Measurements from ENCODE around the gene DLX1.

DLX1 gene

DNA sequence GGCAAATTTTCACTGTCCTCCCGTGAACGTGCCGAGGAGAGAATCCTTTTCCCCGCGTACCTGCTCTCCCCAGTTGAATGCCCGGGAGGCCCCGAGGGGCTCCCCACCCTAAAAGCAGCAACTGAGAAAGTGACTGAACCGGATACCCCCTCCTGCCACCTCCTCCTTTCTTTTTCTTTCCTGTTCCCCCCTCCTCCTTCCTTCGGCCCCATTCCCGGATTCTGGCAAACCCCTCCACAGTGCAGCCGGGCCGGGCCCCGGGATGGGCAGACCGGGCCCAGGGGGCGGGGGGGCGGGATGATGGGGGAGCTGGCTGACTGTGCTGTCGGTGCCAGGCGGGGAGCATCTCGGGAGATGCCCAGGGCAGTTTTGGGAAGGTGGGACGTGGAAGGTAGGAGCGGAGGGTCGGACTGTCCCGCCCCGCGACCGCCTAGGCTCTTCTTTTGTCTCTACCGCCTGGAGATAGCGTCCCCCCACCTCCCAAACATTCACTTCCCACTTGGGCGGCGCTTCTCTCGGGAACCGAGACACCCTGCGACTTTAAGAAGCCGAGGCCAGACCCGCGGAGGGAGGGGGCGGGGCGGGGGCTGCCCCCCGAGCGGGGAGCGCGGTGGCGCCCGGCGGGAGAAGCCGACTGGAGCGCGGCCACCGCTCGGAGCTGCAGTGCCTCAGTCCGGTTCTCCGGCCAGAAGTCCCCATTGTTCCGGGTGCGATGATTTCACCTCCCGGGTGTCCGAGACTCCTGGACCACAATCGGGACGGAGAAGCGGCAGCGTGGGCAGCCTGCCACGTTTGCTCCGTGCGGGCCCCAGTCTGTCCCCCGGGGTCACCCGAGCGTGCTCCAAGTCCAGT lies 9.2 kb downstream of the DLX1 start:
- DNase-seq (ENCODE audit: extremely low spot score), result peak; percentile 16
- CTCF ChIA-PET, result interaction anchor here (1.3 to 2.9 kb wide), 6 partner anchors 7 to 426 kb away, joined by 3 to 10 read pairs (median 7); no protein-coding TSS in a partner anchor
- POLR2A ChIA-PET, result no interaction called here
- no peak for TF ChIP-seq CTCF (IDR thresholded peaks at IDR 0.05; ENCODE audit: control extremely low read depth, extremely low read depth, low read depth, missing control alignments)

DNA sequence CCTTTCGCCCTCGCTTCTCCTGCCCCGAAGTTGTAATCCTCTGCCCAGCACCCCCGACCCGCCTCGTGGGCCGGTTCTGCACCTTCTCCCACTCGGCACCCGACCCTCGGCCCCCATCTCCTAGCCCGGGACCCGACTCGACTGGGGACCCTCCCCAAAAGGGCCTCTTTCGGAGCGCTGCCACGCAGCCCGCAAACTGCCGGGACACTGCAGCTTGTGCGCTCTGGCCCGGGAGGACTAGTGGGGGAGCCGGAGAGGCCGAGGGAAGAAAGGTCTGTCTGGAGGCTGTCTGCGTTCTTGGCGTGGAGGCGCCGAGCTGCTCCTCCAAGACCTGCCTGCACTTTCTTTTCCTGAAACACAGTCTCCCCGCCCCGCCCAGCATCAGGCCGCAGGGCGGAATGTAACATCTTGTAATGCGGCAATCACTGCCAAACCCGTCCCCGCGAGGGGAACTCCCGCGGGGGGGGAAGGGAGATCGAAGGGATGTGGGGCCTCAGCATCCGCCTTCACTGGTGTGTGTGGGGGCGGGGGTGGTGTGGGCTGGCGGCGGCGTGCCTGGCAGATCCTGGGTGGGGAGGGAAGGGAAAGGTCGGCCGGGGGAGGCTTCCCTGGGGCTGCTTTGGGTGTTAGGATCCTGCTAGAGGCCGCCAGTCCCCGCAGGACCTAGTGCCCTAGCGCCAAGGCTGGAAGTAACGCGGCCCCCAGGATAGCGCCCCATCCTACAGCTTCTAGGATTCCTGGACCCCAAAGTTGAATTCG lies 10.0 kb downstream of the DLX1 start:
- ChIA-PET POLR2A (no interaction called here), CTCF (interaction anchor here (1.3 to 2.9 kb wide), 6 partner anchors 8 to 427 kb away, joined by 3 to 10 read pairs (median 7); no protein-coding TSS in a partner anchor)
- TF ChIP-seq CTCF (IDR thresholded peaks at IDR 0.05; ENCODE audit: control extremely low read depth, extremely low read depth, low read depth, missing control alignments), result no peak
- DNase-seq (ENCODE audit: extremely low spot score), result peak; percentile 72

DNA sequence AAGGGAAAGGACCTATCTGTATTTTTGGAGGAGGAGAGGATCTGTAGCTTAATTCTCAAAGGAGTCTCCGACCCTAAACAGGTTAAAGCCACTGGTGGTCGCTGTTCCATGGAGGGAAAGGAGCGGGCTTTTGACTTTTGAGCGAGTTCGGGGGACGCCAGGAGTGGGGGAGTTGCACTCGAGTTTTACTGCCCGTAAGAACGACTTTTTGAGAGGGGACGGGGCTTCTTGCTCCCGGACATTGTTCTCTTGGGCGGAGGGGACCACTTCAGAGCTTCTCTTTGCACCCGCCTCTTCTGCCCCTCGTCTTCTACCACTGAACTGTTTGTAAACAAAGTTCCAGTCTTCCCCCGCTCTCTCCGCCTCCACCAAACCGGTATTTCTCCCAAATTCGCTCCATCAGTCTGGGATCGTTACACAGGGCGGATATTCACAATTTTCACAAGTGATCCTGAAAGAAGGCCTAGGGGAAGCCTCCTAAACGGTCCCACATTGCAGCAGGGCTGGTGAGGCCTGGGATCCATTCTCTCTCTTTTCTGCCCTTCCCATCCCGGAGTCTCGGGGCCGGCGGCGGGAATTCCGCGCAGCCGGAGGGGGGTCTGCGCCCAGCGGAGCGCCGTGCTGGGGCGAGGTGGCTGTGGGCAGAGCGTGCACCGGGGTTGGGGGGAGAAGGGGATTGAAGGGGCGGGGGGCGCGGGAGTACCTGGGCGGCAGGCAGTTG lies 10.8 kb downstream of the DLX1 start:
- POLR2A ChIA-PET, result no interaction called here
- peak; percentile 31 for DNase-seq (ENCODE audit: extremely low spot score)
- CTCF ChIA-PET, result interaction anchor here (0.6 to 2.9 kb wide), 8 partner anchors 9 to 428 kb away, joined by 3 to 10 read pairs (median 6); partner anchors contain the start of gene DLX1
- TF ChIP-seq CTCF (IDR thresholded peaks at IDR 0.05; ENCODE audit: control extremely low read depth, extremely low read depth, low read depth, missing control alignments), result peak; percentile 41

GRCh38 chr2:172096626-172097547 lies 11.6 kb downstream of the DLX1 start:
- DNase-seq (ENCODE audit: extremely low spot score), result peak; percentile 27
- CTCF ChIA-PET, result interaction anchor here (0.6 to 2.9 kb wide), 6 partner anchors 8 to 393 kb away, joined by 3 to 10 read pairs (median 7); partner anchors contain the start of gene DLX1
- POLR2A ChIA-PET, result no interaction called here
- no peak for TF ChIP-seq CTCF (IDR thresholded peaks at IDR 0.05; ENCODE audit: control extremely low read depth, extremely low read depth, low read depth, missing control alignments)

- CTCF ChIA-PET, result interaction anchor here (1.6 kb wide), 1 partner anchor 16 kb away, joined by 5 read pairs; no protein-coding TSS in a partner anchor
- peak; percentile 20 for DNase-seq (ENCODE audit: extremely low spot score)
- TF ChIP-seq CTCF (IDR thresholded peaks at IDR 0.05; ENCODE audit: control extremely low read depth, extremely low read depth, low read depth, missing control alignments), result no peak
- POLR2A ChIA-PET, result no interaction called here
Measured at GRCh38 chr2:172097557-172098131, 12.3 kb downstream of the DLX1 start.

Data from GM10248 (cell line).